Measurements from ENCODE around the gene SERTM1.

The SERTM1 gene

DNA sequence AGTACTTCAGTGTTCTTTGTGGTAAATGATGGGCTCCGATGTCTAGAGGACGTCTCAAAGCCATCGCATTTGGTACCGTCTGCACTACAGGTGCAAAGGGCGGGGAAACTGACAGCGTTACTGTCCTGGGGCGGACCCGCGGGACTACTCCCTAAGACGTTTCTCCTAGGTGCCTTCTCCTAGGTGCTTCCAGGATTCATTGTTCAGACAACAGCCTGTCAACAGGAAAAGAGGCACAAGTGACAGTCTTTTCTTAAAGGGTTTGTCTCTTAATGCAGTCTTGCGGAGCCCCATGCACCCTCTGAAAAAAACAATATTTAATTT, 1.4 kb downstream of the SERTM1 start:
- Histone ChIP-seq H3K27ac (ENCODE audit: low read depth, low read length) (no peak overlapping the region), H3K4me3 (ENCODE audit: low read depth in 1 of 2, low read length in 2 of 2) (no peak overlapping the region), H3K9ac (ENCODE audit: low read length) (no peak overlapping the region)

GRCh38 chr13:36680913-36681312, 7.1 kb downstream of the SERTM1 start:
- H3K4me3 ChIP-seq (ENCODE audit: low read depth in 1 of 2, low read length in 2 of 2) = no peak overlapping the region
- no peaks in the 10 kb centered on the region for H3K36me3 ChIP-seq (ENCODE audit: insufficient read depth, low read length)
- peak overlapping the region; percentile 29 for H3K9ac ChIP-seq (ENCODE audit: low read length)
- no peaks in the 10 kb centered on the region for H3K27me3 ChIP-seq (ENCODE audit: control insufficient read depth in 1 of 2, insufficient read depth in 2 of 2, low read length in 2 of 2)
- peaks cover 11% of the 10 kb centered on the region for H3K4me1 ChIP-seq (ENCODE audit: insufficient read depth, low read length)
- H3K9me3 ChIP-seq (ENCODE audit: low read length) = no peaks in the 10 kb centered on the region
- H3K27ac ChIP-seq (ENCODE audit: low read depth, low read length) = no peak overlapping the region

More for the DNA sequence above, 1.4 kb downstream of the SERTM1 start:
- no peaks in the 10 kb centered on the region for H3K4me1 ChIP-seq (ENCODE audit: insufficient read depth, low read length)
- no peaks in the 10 kb centered on the region for H3K36me3 ChIP-seq (ENCODE audit: insufficient read depth, low read length)
- H3K9me3 ChIP-seq (ENCODE audit: low read length) = no peaks in the 10 kb centered on the region
- H3K27me3 ChIP-seq (ENCODE audit: control insufficient read depth in 1 of 2, insufficient read depth in 2 of 2, low read length in 2 of 2) = peaks cover 0 to 25% of the 10 kb centered on the region in 2 donors

DNA sequence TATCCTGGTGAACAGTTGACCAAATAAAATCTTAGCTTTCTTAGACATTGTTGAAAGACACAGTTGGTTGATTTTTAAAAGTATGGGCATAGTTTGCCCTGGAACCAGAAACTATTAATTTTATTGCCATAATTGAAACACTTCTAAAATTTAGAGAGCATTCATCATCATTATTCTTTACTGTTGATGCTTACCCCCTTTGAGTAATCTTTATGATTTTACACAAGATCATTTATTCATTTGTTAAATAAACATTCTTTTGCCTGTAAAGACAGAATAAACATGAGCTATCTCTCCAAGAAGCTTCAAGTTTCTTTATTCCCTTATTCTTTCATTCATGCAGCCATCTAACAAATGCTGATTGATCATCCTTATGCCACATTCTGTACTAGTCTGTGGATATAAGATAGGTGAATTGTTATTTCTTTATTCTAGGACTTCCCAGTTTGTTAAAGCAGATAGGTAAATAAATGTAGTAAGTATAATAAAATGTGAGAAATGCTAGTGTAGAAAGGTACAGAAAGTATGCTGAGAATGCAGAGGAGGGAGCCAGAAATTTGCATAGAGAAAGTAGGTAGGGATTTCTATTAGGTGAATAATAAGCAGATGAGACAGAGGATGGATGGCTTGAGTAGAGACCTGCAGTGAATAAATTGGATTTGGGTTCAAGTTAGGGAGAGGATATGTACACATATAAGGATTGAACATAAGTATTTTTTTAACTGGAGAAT, 8.2 kb downstream of the SERTM1 start:
- Histone ChIP-seq H3K9me3 (ENCODE audit: low read length) (no peaks in the 10 kb centered on the region), H3K4me3 (ENCODE audit: low read depth in 1 of 2, low read length in 2 of 2) (no peak overlapping the region), H3K9ac (ENCODE audit: low read length) (no peak overlapping the region), H3K36me3 (ENCODE audit: insufficient read depth, low read length) (no peaks in the 10 kb centered on the region), H3K27ac (ENCODE audit: low read depth, low read length) (no peak overlapping the region), H3K4me1 (ENCODE audit: insufficient read depth, low read length) (peaks cover 11% of the 10 kb centered on the region), H3K27me3 (ENCODE audit: control insufficient read depth in 1 of 2, insufficient read depth in 2 of 2, low read length in 2 of 2) (no peaks in the 10 kb centered on the region)

- H3K4me1 ChIP-seq (ENCODE audit: insufficient read depth, low read length) = peaks cover 11% of the 10 kb centered on the region
- no peaks in the 10 kb centered on the region for H3K27me3 ChIP-seq (ENCODE audit: control insufficient read depth in 1 of 2, insufficient read depth in 2 of 2, low read length in 2 of 2)
- no peak overlapping the region for H3K27ac ChIP-seq (ENCODE audit: low read depth, low read length)
- H3K9ac ChIP-seq (ENCODE audit: low read length) = no peak overlapping the region
- no peaks in the 10 kb centered on the region for H3K36me3 ChIP-seq (ENCODE audit: insufficient read depth, low read length)
- H3K9me3 ChIP-seq (ENCODE audit: low read length) = no peaks in the 10 kb centered on the region
- H3K4me3 ChIP-seq (ENCODE audit: low read depth in 1 of 2, low read length in 2 of 2) = no peak overlapping the region
Observed at GRCh38 chr13:36683701-36684100, 9.9 kb downstream of the SERTM1 start.

DNA sequence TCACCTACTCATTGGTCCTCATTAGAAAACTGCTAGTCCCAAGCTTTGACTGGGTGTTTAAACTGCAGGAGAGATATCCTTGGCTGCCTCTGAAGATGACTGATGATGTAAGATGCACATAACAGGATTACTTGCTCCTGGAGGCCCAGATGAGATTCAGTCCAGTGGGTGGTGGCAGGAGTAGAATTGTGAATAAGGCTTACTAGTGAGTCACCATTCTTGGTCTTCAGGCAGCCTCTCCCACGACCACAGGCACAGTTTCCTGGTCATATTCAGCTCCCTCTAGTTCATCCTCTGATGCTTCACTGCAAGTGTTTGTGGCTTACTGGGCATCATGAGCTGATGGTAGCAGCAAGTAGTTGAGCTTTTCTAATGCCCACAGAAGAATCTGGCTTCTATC, 12.1 kb downstream of the SERTM1 start:
- no peak overlapping the region for H3K9ac ChIP-seq (ENCODE audit: low read length)
- H3K27me3 ChIP-seq (ENCODE audit: control insufficient read depth in 1 of 2, insufficient read depth in 2 of 2, low read length in 2 of 2) = no peaks in the 10 kb centered on the region
- no peak overlapping the region for H3K4me3 ChIP-seq (ENCODE audit: low read depth in 1 of 2, low read length in 2 of 2)
- peaks cover 10% of the 10 kb centered on the region for H3K4me1 ChIP-seq (ENCODE audit: insufficient read depth, low read length)
- no peaks in the 10 kb centered on the region for H3K9me3 ChIP-seq (ENCODE audit: low read length)
- H3K36me3 ChIP-seq (ENCODE audit: insufficient read depth, low read length) = no peaks in the 10 kb centered on the region
- no peak overlapping the region for H3K27ac ChIP-seq (ENCODE audit: low read depth, low read length)

- H3K27me3 ChIP-seq (ENCODE audit: control insufficient read depth in 1 of 2, insufficient read depth in 2 of 2, low read length in 2 of 2) = no peaks in the 10 kb centered on the region
- no peak overlapping the region for H3K27ac ChIP-seq (ENCODE audit: low read depth, low read length)
- no peaks in the 10 kb centered on the region for H3K4me1 ChIP-seq (ENCODE audit: insufficient read depth, low read length)
- no peak overlapping the region for H3K4me3 ChIP-seq (ENCODE audit: low read depth in 1 of 2, low read length in 2 of 2)
- no peaks in the 10 kb centered on the region for H3K36me3 ChIP-seq (ENCODE audit: insufficient read depth, low read length)
- H3K9me3 ChIP-seq (ENCODE audit: low read length) = no peaks in the 10 kb centered on the region
- no peak overlapping the region for H3K9ac ChIP-seq (ENCODE audit: low read length)
Observed at GRCh38 chr13:36696410-36697010, 22.7 kb downstream of the SERTM1 start.

GRCh38 chr13:36700170-36700569, 26.4 kb downstream of the SERTM1 start:
- H3K9me3 ChIP-seq (ENCODE audit: low read length) = no peaks in the 10 kb centered on the region
- no peak overlapping the region for H3K4me3 ChIP-seq (ENCODE audit: low read depth in 1 of 2, low read length in 2 of 2)
- no peaks in the 10 kb centered on the region for H3K36me3 ChIP-seq (ENCODE audit: insufficient read depth, low read length)
- H3K4me1 ChIP-seq (ENCODE audit: insufficient read depth, low read length) = no peaks in the 10 kb centered on the region
- no peaks in the 10 kb centered on the region for H3K27me3 ChIP-seq (ENCODE audit: control insufficient read depth in 1 of 2, insufficient read depth in 2 of 2, low read length in 2 of 2)
- no peak overlapping the region for H3K27ac ChIP-seq (ENCODE audit: low read depth, low read length)
- H3K9ac ChIP-seq (ENCODE audit: low read length) = no peak overlapping the region

- Histone ChIP-seq H3K9ac (ENCODE audit: low read length) (no peak overlapping the region), H3K4me1 (ENCODE audit: insufficient read depth, low read length) (no peaks in the 10 kb centered on the region), H3K27ac (ENCODE audit: low read depth, low read length) (no peak overlapping the region), H3K4me3 (ENCODE audit: low read depth in 1 of 2, low read length in 2 of 2) (no peak overlapping the region), H3K9me3 (ENCODE audit: low read length) (no peaks in the 10 kb centered on the region), H3K27me3 (ENCODE audit: control insufficient read depth in 1 of 2, insufficient read depth in 2 of 2, low read length in 2 of 2) (no peaks in the 10 kb centered on the region), H3K36me3 (ENCODE audit: insufficient read depth, low read length) (no peaks in the 10 kb centered on the region)
Observed at GRCh38 chr13:36706755-36707154, 32.9 kb downstream of the SERTM1 start.

GRCh38 chr13:36709136-36709890, 35.5 kb downstream of the SERTM1 start:
- H3K4me3 ChIP-seq (ENCODE audit: low read depth in 1 of 2, low read length in 2 of 2) = no peak overlapping the region
- H3K27me3 ChIP-seq (ENCODE audit: control insufficient read depth in 1 of 2, insufficient read depth in 2 of 2, low read length in 2 of 2) = no peaks in the 10 kb centered on the region
- H3K9me3 ChIP-seq (ENCODE audit: low read length) = no peaks in the 10 kb centered on the region
- H3K4me1 ChIP-seq (ENCODE audit: insufficient read depth, low read length) = peaks cover 6% of the 10 kb centered on the region
- no peaks in the 10 kb centered on the region for H3K36me3 ChIP-seq (ENCODE audit: insufficient read depth, low read length)
- H3K27ac ChIP-seq (ENCODE audit: low read depth, low read length) = no peak overlapping the region
- no peak overlapping the region for H3K9ac ChIP-seq (ENCODE audit: low read length)

GRCh38 chr13:36710396-36710795, 36.6 kb downstream of the SERTM1 start:
- Histone ChIP-seq H3K27ac (ENCODE audit: low read depth, low read length) (no peak overlapping the region), H3K4me3 (ENCODE audit: low read depth in 1 of 2, low read length in 2 of 2) (no peak overlapping the region), H3K9me3 (ENCODE audit: low read length) (no peaks in the 10 kb centered on the region), H3K9ac (ENCODE audit: low read length) (no peak overlapping the region), H3K4me1 (ENCODE audit: insufficient read depth, low read length) (peaks cover 6% of the 10 kb centered on the region), H3K36me3 (ENCODE audit: insufficient read depth, low read length) (no peaks in the 10 kb centered on the region), H3K27me3 (ENCODE audit: control insufficient read depth in 1 of 2, insufficient read depth in 2 of 2, low read length in 2 of 2) (no peaks in the 10 kb centered on the region)

- no peak overlapping the region for H3K4me3 ChIP-seq (ENCODE audit: low read depth in 1 of 2, low read length in 2 of 2)
- no peak overlapping the region for H3K9ac ChIP-seq (ENCODE audit: low read length)
- peaks cover 6% of the 10 kb centered on the region for H3K4me1 ChIP-seq (ENCODE audit: insufficient read depth, low read length)
- H3K9me3 ChIP-seq (ENCODE audit: low read length) = no peaks in the 10 kb centered on the region
- no peak overlapping the region for H3K27ac ChIP-seq (ENCODE audit: low read depth, low read length)
- H3K36me3 ChIP-seq (ENCODE audit: insufficient read depth, low read length) = no peaks in the 10 kb centered on the region
- no peaks in the 10 kb centered on the region for H3K27me3 ChIP-seq (ENCODE audit: control insufficient read depth in 1 of 2, insufficient read depth in 2 of 2, low read length in 2 of 2)
Observed at GRCh38 chr13:36712290-36712689, 38.5 kb downstream of the SERTM1 start.
